Smooth muscle cell (in vitro differentiated cells): ENCODE measurements around the gene SLC35A2. TPM values are rescaled to one million over a fixed set of nuclear protein-coding genes. Genes with fewer than 3 reads are reported as not detected.

Experiments
- DNase-seq: peaks from one replicate; lab custom pipeline; 2025; ENCODE audit not compliant: unreplicated experiment; lab: John Stamatoyannopoulos, UW
- H2AFZ ChIP-seq: fragments of 200-600 bp; sonication (generic); 2 replicates; pipeline ENCODE4 v1.6.0; 2016; ENCODE audit warnings: antibody characterized with exemption, low read depth, mild to moderate bottlenecking
- H3F3A ChIP-seq: fragments of 200-600 bp; sonication (generic); 2 replicates; pipeline ENCODE4 v1.6.0; 2017; ENCODE audit warnings: antibody characterized with exemption, low read depth
- H3K27ac ChIP-seq: fragments of 200-600 bp; sonication (generic); 2 replicates; pipeline ENCODE4 v1.5.1; 2016; ENCODE audit warnings: low read depth, mild to moderate bottlenecking
- H3K27me3 ChIP-seq: fragments of 200-600 bp; sonication (generic); 2 replicates; pipeline ENCODE4 v1.6.1; 2016; ENCODE audit warnings: low read depth, mild to moderate bottlenecking
- H3K36me3 ChIP-seq: fragments of 200-600 bp; sonication (generic); 2 replicates; pipeline ENCODE4 v1.5.1; 2016; ENCODE audit warnings: low read depth
- H3K4me1 ChIP-seq: fragments of 200-600 bp; sonication (generic); 2 replicates; pipeline ENCODE4 v1.5.1; 2016; ENCODE audit warnings: low read depth
- H3K4me2 ChIP-seq: fragments of 200-600 bp; sonication (generic); 2 replicates; pipeline ENCODE4 v1.6.0; 2016; ENCODE audit warnings: mild to moderate bottlenecking
- H3K4me3 ChIP-seq: fragments of 200-600 bp; sonication (generic); 2 replicates; pipeline ENCODE4 v1.5.1; 2016; ENCODE audit warnings: mild to moderate bottlenecking
- H3K79me2 ChIP-seq: fragments of 200-600 bp; sonication (generic); 2 replicates; pipeline ENCODE4 v1.6.0; 2016; ENCODE audit warnings: low read depth, mild to moderate bottlenecking
- H3K9ac ChIP-seq: fragments of 200-600 bp; sonication (generic); 2 replicates; pipeline ENCODE4 v1.6.0; 2016; ENCODE audit warnings: low read depth
- H3K9me3 ChIP-seq: fragments of 200-600 bp; sonication (generic); replicated peaks from 2 replicates; pipeline ENCODE4 v1.5.1; 2016; ENCODE audit warnings: low read depth
- H4K20me1 ChIP-seq: fragments of 200-600 bp; sonication (generic); 2 replicates; pipeline ENCODE4 v1.6.0; 2016; ENCODE audit warnings: low read depth
- CTCF ChIP-seq: fragments of 200-600 bp; sonication (generic); IDR thresholded peaks from 2 replicates; pipeline ENCODE4 v1.5.1; 2017; ENCODE audit warnings: borderline replicate concordance, mild to moderate bottlenecking, antibody characterized with exemption; ENCODE audit not compliant: insufficient read depth, poor library complexity, severe bottlenecking
- WGBS: methylation state at CpG from one replicate; pipeline ENCODE4 v1.1.7; 2016; ENCODE audit warnings: low lambda C conversion rate; 5-methylcytosine and 5-hydroxymethylcytosine counted together
- polyA plus RNA-seq: library from polyadenylated mRNA; unstranded; fragments of >200 nt; fragmentation: Nextera tagmentation; extraction: Ambion mirVana; gene quantifications from 2 replicates; pipeline ENCODE4 v1.2.1, GENCODE V29; 2016
- total RNA-seq: library from RNA; depleted of rRNA; stranded (reverse); fragments of >200 nt; gene quantifications from 2 replicates; pipeline ENCODE4 v1.2.3, GENCODE V29; 2014

The SLC35A2 gene
- total and polyA plus RNA-seq, 2 experiments from 2014 or later, result 72.0 to 98.2 TPM

- Histone ChIP-seq H3K79me2 (peaks cover 6% of the 10 kb centered on the region), H2AFZ (no peak overlapping the region), H3K27me3 (no peaks in the 10 kb centered on the region), H3K36me3 (no peaks in the 10 kb centered on the region), H3F3A (no peaks in the 10 kb centered on the region), H3K9me3 (no peaks in the 10 kb centered on the region), H3K4me1 (no peaks in the 10 kb centered on the region), H3K4me3 (no peak overlapping the region), H4K20me1 (peaks cover 54% of the 10 kb centered on the region), H3K9ac (no peak overlapping the region), H3K27ac (no peak overlapping the region), H3K4me2 (no peak overlapping the region)
- no peak for DNase-seq
- WGBS, result 71% methylated on average over 9 of the region's 9 CpGs
- no peak for TF ChIP-seq CTCF
Observed at GRCh38 chrX:48937054-48937907, 25.8 kb upstream of the SLC35A2 start.

- Histone ChIP-seq H3K4me3 (no peak overlapping the region), H3K4me2 (no peak overlapping the region), H4K20me1 (peaks cover 49% of the 10 kb centered on the region), H3F3A (no peaks in the 10 kb centered on the region), H3K9ac (no peak overlapping the region), H3K4me1 (no peaks in the 10 kb centered on the region), H3K79me2 (peaks cover 5% of the 10 kb centered on the region), H3K27me3 (no peaks in the 10 kb centered on the region), H2AFZ (no peak overlapping the region), H3K9me3 (no peaks in the 10 kb centered on the region), H3K27ac (no peak overlapping the region), H3K36me3 (no peaks in the 10 kb centered on the region)
- no peak for DNase-seq
- WGBS, result 93% methylated on average over 8 of the region's 8 CpGs
- no peak for TF ChIP-seq CTCF
Observed at GRCh38 chrX:48936429-48937053, 25.1 kb upstream of the SLC35A2 start.

GRCh38 chrX:48935301-48935670 is 23.8 kb upstream of the SLC35A2 start:
- DNase-seq, result no peak
- Histone ChIP-seq H3K27me3 (no peaks in the 10 kb centered on the region), H3F3A (no peaks in the 10 kb centered on the region), H3K4me1 (no peaks in the 10 kb centered on the region), H3K79me2 (peaks cover 4% of the 10 kb centered on the region), H4K20me1 (peaks cover 37% of the 10 kb centered on the region), H3K9ac (no peak overlapping the region), H3K36me3 (no peaks in the 10 kb centered on the region), H3K27ac (no peak overlapping the region), H3K4me2 (no peak overlapping the region), H3K4me3 (no peak overlapping the region), H3K9me3 (no peaks in the 10 kb centered on the region), H2AFZ (no peak overlapping the region)
- no peak for TF ChIP-seq CTCF
- 68% methylated on average over 1 of the region's 1 CpG for WGBS
